SU-DHL-6 (cell line): ENCODE data around the gene CARHSP1.

Experiments
- EZH2phosphoT487 ChIP-seq: fragments of 200-600 bp; sonication (generic), shearing (Covaris generic); conservative IDR thresholded peaks from 2 replicates; pipeline ENCODE4 v1.6.1; 2018; ENCODE audit warnings: mild to moderate bottlenecking, antibody characterized with exemption, low read length, moderate library complexity, mixed read lengths
- TF ChIP-seq, protein P1 (sequence below): fragments of 200-600 bp; sonication (generic); IDR thresholded peaks from one replicate; pipeline ENCODE4 v1.5.1; 2017; ENCODE audit warnings: antibody characterized with exemption, mild to moderate bottlenecking, low read length, moderate library complexity; ENCODE audit not compliant: insufficient read depth, poor library complexity, severe bottlenecking

DNA sequence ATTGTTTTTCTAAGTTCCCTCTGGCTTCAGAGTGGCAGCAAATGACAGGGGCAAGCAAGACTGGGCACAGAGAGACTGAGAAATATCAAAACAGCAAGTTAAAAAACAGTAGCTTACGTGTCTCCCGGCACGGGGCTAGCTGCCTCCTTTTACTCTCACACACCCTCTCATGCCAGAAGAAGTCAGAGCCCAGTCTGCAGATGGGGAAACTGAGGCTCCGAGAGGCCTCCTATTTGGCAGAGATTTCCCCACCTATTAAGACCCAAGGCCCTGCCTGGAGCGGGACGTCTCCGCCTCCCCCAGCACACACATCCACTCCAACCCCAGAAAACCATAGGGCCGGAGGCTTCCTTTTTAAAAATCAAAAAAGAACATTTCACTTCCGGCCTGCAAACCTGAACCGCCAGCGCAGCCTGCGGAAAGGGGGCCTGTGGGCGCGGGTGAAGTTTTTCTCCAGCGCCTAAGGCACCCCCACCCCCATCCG lies 832 bp downstream of the CARHSP1 start:
- TF ChIP-seq, protein P1, sequence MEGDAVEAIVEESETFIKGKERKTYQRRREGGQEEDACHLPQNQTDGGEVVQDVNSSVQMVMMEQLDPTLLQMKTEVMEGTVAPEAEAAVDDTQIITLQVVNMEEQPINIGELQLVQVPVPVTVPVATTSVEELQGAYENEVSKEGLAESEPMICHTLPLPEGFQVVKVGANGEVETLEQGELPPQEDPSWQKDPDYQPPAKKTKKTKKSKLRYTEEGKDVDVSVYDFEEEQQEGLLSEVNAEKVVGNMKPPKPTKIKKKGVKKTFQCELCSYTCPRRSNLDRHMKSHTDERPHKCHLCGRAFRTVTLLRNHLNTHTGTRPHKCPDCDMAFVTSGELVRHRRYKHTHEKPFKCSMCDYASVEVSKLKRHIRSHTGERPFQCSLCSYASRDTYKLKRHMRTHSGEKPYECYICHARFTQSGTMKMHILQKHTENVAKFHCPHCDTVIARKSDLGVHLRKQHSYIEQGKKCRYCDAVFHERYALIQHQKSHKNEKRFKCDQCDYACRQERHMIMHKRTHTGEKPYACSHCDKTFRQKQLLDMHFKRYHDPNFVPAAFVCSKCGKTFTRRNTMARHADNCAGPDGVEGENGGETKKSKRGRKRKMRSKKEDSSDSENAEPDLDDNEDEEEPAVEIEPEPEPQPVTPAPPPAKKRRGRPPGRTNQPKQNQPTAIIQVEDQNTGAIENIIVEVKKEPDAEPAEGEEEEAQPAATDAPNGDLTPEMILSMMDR = no peak
- no peak for TF ChIP-seq EZH2phosphoT487
